NB4 (cell line): ENCODE measurements around the gene PLXDC1.

Source experiments
- DNase-seq: peaks from one replicate; pipeline ENCODE4 v3.0.0; 2010; ENCODE audit warnings: low read depth
- H3K4me3 ChIP-seq: one replicate; pipeline ENCODE4 v1.5.1; 2011; ENCODE audit warnings: mild to moderate bottlenecking, low read depth, low read length, moderate library complexity
- MYC ChIP-seq: IDR thresholded peaks from 2 replicates; pipeline ENCODE4 v1.6.1; 2011; ENCODE audit warnings: low read depth, low read length
- POLR2A ChIP-seq: IDR thresholded peaks from 2 replicates; pipeline ENCODE4 v1.6.1; 2011; ENCODE audit warnings: mild to moderate bottlenecking; ENCODE audit not compliant: insufficient read length; ENCODE audit errors: extremely low read depth
- TF ChIP-seq, protein P1 (sequence below): IDR thresholded peaks from one replicate; pipeline ENCODE4 v1.5.1; 2012; ENCODE audit warnings: low read depth, low read length
- TF ChIP-seq, protein P2 (sequence below): IDR thresholded peaks from 2 replicates; pipeline ENCODE4 v1.6.1; 2011; ENCODE audit warnings: low read depth, low read length

The PLXDC1 gene

DNA sequence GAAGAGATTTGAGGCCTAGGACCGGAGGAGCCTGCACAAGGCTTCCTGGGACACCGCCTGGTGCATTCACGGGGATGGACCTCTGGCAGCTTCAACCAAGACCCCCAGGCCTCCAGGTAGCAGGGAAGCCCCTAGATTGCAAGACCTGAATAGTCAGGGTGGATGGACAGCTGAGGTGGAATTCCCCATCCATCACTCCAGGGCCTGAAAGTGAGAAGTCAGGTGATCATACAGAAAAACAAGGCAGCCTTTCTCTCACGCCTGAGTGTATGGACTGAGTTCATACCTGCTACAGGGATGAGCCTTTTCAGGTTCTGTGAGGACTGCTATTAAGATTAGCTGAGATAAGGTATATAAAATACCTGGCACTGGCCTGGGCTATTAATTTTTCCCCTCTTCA lies 74.2 kb downstream of the PLXDC1 start:
- TF ChIP-seq MYC (no peak), POLR2A (no peak)
- TF ChIP-seq, protein P1, sequence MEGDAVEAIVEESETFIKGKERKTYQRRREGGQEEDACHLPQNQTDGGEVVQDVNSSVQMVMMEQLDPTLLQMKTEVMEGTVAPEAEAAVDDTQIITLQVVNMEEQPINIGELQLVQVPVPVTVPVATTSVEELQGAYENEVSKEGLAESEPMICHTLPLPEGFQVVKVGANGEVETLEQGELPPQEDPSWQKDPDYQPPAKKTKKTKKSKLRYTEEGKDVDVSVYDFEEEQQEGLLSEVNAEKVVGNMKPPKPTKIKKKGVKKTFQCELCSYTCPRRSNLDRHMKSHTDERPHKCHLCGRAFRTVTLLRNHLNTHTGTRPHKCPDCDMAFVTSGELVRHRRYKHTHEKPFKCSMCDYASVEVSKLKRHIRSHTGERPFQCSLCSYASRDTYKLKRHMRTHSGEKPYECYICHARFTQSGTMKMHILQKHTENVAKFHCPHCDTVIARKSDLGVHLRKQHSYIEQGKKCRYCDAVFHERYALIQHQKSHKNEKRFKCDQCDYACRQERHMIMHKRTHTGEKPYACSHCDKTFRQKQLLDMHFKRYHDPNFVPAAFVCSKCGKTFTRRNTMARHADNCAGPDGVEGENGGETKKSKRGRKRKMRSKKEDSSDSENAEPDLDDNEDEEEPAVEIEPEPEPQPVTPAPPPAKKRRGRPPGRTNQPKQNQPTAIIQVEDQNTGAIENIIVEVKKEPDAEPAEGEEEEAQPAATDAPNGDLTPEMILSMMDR = no peak
- TF ChIP-seq, protein P2, sequence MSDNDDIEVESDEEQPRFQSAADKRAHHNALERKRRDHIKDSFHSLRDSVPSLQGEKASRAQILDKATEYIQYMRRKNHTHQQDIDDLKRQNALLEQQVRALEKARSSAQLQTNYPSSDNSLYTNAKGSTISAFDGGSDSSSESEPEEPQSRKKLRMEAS = no peak
- no peak overlapping the region for H3K4me3 ChIP-seq
- DNase-seq = no peak

GRCh38 chr17:39074676-39075075 lies 76.8 kb downstream of the PLXDC1 start:
- no peak for TF ChIP-seq POLR2A
- TF ChIP-seq MYC = no peak
- no peak for DNase-seq
- H3K4me3 ChIP-seq = no peak overlapping the region

GRCh38 chr17:39073916-39074315 lies 77.5 kb downstream of the PLXDC1 start:
- no peak overlapping the region for H3K4me3 ChIP-seq
- TF ChIP-seq, protein P2 = no peak
- TF ChIP-seq, protein P1 = no peak
- no peak for TF ChIP-seq MYC
- TF ChIP-seq POLR2A = no peak
- no peak for DNase-seq

DNA sequence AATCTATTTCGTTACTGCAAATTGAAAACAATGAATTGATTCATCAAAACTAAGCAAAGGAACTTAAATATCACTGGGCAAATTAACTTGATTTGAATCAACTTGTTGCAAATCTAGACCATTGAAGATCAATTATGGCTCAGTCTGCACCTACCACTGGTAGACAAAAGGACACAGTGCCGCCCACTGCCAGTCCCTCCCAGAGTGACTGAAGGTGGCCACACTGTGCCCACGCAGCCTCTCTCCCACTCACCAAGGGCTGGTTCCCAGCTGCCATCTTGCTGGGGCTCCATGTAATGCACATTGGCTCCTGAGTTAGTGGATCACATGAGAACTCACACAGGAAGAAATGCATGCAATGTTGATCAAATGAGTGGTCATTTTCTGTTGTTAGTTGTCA lies 78.1 kb downstream of the PLXDC1 start:
- no peak overlapping the region for H3K4me3 ChIP-seq
- no peak for DNase-seq
- TF ChIP-seq, protein P2 = no peak
- TF ChIP-seq POLR2A (no peak), MYC (no peak)
- TF ChIP-seq, protein P1 = no peak

DNA sequence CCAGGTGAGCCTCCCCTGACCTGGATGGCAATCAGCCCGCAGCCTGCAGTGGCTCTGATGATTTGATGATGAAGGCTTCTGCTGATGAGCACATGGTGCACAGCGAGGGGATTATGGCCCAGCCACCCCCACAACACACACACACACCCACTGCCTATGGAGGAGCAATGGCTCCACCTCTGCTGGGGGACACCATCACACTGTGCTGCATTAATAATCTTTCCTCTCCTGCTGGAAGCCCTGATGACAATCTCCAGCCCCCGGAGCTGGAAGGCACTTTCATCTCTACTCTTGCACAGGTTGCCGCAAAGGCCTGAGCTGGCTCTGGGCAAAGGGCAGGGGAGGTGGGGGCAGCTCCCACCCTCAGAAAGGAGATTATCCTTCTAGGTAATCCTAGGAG lies 79.9 kb downstream of the PLXDC1 start:
- DNase-seq = no peak
- H3K4me3 ChIP-seq = no peak overlapping the region
- TF ChIP-seq, protein P1 = no peak
- no peak for TF ChIP-seq POLR2A
- TF ChIP-seq, protein P2 = no peak
- no peak for TF ChIP-seq MYC

DNA sequence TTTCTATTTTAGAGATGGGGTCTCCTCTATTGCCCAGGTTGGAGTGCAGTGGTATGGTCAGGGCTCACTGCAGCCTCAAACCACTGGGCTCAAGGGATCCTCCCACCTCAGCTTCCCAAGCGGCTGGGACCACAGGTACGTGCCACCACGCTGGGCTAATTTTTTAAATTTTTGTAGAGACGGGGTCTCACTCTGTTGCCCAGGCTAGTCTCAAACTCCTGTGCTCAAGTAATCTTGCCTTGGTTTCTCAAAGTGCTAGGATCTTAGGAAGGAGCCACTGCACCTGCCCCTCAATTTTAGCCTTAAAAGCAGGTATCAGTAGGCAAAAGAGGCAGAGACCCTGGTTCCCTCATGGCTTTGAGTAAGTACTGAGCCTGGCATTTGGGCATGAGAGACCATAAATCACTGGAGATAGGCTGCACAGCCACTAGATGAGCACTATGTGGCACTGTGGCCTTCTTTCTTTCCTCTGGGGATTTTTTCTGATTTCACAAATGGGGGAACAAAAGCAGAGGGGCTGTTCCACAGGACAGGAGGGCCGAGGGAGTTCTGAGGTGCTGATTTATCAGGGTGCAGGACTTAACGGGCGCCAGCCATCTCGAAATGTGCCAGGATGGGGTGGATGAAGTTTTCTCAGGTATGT lies 82.2 kb downstream of the PLXDC1 start:
- DNase-seq = peak; percentile 72
- TF ChIP-seq, protein P1 = peak; percentile 84
- TF ChIP-seq, protein P2 = no peak
- no peak overlapping the region for H3K4me3 ChIP-seq
